ENCODE data around the gene IQGAP3.

GRCh38 chr1:156559086-156559796 lies 13.1 kb downstream of the IQGAP3 start:
- TF ChIP-seq GATA2 (IDR thresholded peaks at IDR 0.05; ENCODE audit: low read depth, low read length) (no peak), GATA3 (IDR thresholded peaks at IDR 0.05; ENCODE audit: low read depth, low read length) (no peak)

Measured in SH-SY5Y (cell line).